HFFc6 (cell line): ENCODE data around the gene MMP8. TPM values are rescaled to one million over a fixed set of nuclear protein-coding genes. Genes with fewer than 3 reads are reported as not detected.
"Not testable (repeated sequence)": the region's sequence is repeated elsewhere in the genome, so short reads cannot be mapped to it uniquely, and the experiment has no call there.

Source experiments
- DNase-seq: peaks from one replicate; pipeline ENCODE4 v3.0.0-alpha.2; 2018
- H3K27ac Mint-ChIP-seq: 2 replicates; pipeline ENCODE4 v1.8.0; 2020; ENCODE audit warnings: mild to moderate bottlenecking, mixed read lengths
- H3K27me3 Mint-ChIP-seq: 2 replicates; pipeline ENCODE4 v1.8.0; 2021; ENCODE audit warnings: mild to moderate bottlenecking, moderate library complexity, mixed read lengths; ENCODE audit not compliant: insufficient read depth
- H3K36me3 Mint-ChIP-seq: 2 replicates; pipeline ENCODE4 v1.8.0; 2021; ENCODE audit warnings: low read depth, mixed read lengths
- H3K4me1 Mint-ChIP-seq: 2 replicates; pipeline ENCODE4 v1.8.0; 2020; ENCODE audit warnings: low read depth, mixed read lengths
- H3K4me3 Mint-ChIP-seq: 2 replicates; pipeline ENCODE4 v1.8.0; 2020; ENCODE audit warnings: mild to moderate bottlenecking, moderate library complexity, mixed read lengths
- H3K9me3 Mint-ChIP-seq: 2 replicates; pipeline ENCODE4 v1.8.0; 2020; ENCODE audit warnings: mild to moderate bottlenecking, mixed read lengths
- CTCF ChIP-seq: fragments of 200-600 bp; sonication (generic); IDR thresholded peaks from 2 replicates; pipeline ENCODE4 v1.5.0; 2021; ENCODE audit warnings: antibody characterized with exemption, mild to moderate bottlenecking
- total RNA-seq, 6 experiments: library from RNA; stranded (reverse); fragmentation: NEBNext Ultra II Directional; extraction: Animal tissue kit (Norgen Biotek cat#: 25700); gene quantifications; 2 replicates in 1 of 6; 3 replicates in 5 of 6; pipeline ENCODE4 v1.2.3, GENCODE V29; 2021

The MMP8 gene
- total RNA-seq, 6 experiments from 2014 or later = not detected

- H3K36me3 Mint-ChIP-seq = peaks cover 6% of the 10 kb centered on the region
- peaks cover 50% of the 10 kb centered on the region for H3K27me3 Mint-ChIP-seq
- no peak for DNase-seq
- no peak for TF ChIP-seq CTCF
- no peak overlapping the region for H3K4me3 Mint-ChIP-seq
- H3K27ac Mint-ChIP-seq = no peak overlapping the region
- H3K9me3 Mint-ChIP-seq = peaks cover 9% of the 10 kb centered on the region
- no peaks in the 10 kb centered on the region for H3K4me1 Mint-ChIP-seq
These were observed 26.9 kb upstream of the MMP8 start for GRCh38 chr11:102751673-102752072.

GRCh38 chr11:102749101-102749722 is 24.5 kb upstream of the MMP8 start:
- Mint-ChIP-seq H3K27me3 (peaks cover 39% of the 10 kb centered on the region), H3K4me3 (no peak overlapping the region), H3K4me1 (no peaks in the 10 kb centered on the region), H3K36me3 (peaks cover 6% of the 10 kb centered on the region), H3K27ac (no peak overlapping the region), H3K9me3 (peaks cover 13% of the 10 kb centered on the region)
- no peak for DNase-seq
- TF ChIP-seq CTCF = no peak

- Mint-ChIP-seq H3K9me3 (peaks cover 13% of the 10 kb centered on the region), H3K27me3 (peaks cover 27% of the 10 kb centered on the region)
- H3K36me3 Mint-ChIP-seq, H3K4me3 Mint-ChIP-seq, H3K4me1 Mint-ChIP-seq, H3K27ac Mint-ChIP-seq, DNase-seq: not testable (repeated sequence)
These were observed 22.2 kb upstream of the MMP8 start for GRCh38 chr11:102746746-102747578.

GRCh38 chr11:102734650-102735049 is 9.9 kb upstream of the MMP8 start:
- Mint-ChIP-seq H3K27ac (no peak overlapping the region), H3K9me3 (no peaks in the 10 kb centered on the region), H3K27me3 (peaks cover 22% of the 10 kb centered on the region), H3K4me1 (no peaks in the 10 kb centered on the region), H3K36me3 (no peaks in the 10 kb centered on the region), H3K4me3 (no peak overlapping the region)
- no peak for TF ChIP-seq CTCF
- no peak for DNase-seq

GRCh38 chr11:102733232-102733875 is 8.6 kb upstream of the MMP8 start:
- H3K4me1 Mint-ChIP-seq = no peaks in the 10 kb centered on the region; the same call in 1 of the 2 replicates
- H3K27ac Mint-ChIP-seq = no peak overlapping the region
- peaks cover 21% of the 10 kb centered on the region for H3K27me3 Mint-ChIP-seq
- no peak overlapping the region for H3K4me3 Mint-ChIP-seq
- TF ChIP-seq CTCF = peak; percentile 97
- no peaks in the 10 kb centered on the region for H3K36me3 Mint-ChIP-seq
- H3K9me3 Mint-ChIP-seq = no peaks in the 10 kb centered on the region
- DNase-seq = peak; percentile 33

GRCh38 chr11:102730944-102731343 is 6.2 kb upstream of the MMP8 start:
- not testable (repeated sequence) for DNase-seq, H3K4me3 Mint-ChIP-seq, H3K36me3 Mint-ChIP-seq, H3K4me1 Mint-ChIP-seq, H3K27ac Mint-ChIP-seq, H3K9me3 Mint-ChIP-seq
- H3K27me3 Mint-ChIP-seq = peaks cover 16% of the 10 kb centered on the region
